WTC11 (cell line): ENCODE results near the gene LZTR1. TPM values are rescaled to one million over a fixed set of nuclear protein-coding genes. Genes with fewer than 3 reads are reported as not detected.

ENCODE experiments used
- ATAC-seq: fragments of 200-7000 bp; cut with Tn5 transposase; 2 replicates; pipeline ENCODE4 v1.10.0; 2021; ENCODE audit warnings: mild to moderate bottlenecking, moderate library complexity
- CTCF ChIA-PET: fragments of 300-600 bp; sonication (Branson Sonifier 250); formaldehyde crosslinking; loops from one replicate; lab custom pipeline; 2021; ENCODE audit warnings: antibody characterized with exemption; lab: Charles Lee
- POLR2A ChIA-PET: fragments of 350-600 bp; sonication (Branson Sonifier 250); formaldehyde crosslinking; loops from one replicate; lab custom pipeline; 2021; ENCODE audit warnings: antibody characterized with exemption; lab: Charles Lee
- DNase-seq: peaks from one replicate; pipeline ENCODE4 v3.0.0; 2021; ENCODE audit warnings: low spot score
- H3K27ac Mint-ChIP-seq: 2 replicates; pipeline ENCODE4 v1.8.0; 2021; ENCODE audit warnings: mixed read lengths
- H3K27me3 Mint-ChIP-seq: 2 replicates; pipeline ENCODE4 v1.8.0; 2021; ENCODE audit warnings: low read depth, mild to moderate bottlenecking, moderate library complexity, mixed read lengths
- H3K36me3 Mint-ChIP-seq: 2 replicates; pipeline ENCODE4 v1.8.0; 2021; ENCODE audit warnings: mixed read lengths
- H3K4me1 Mint-ChIP-seq: 2 replicates; pipeline ENCODE4 v1.8.0; 2022; ENCODE audit warnings: mixed read lengths
- H3K4me3 Mint-ChIP-seq: 2 replicates; pipeline ENCODE4 v1.8.0; 2021; ENCODE audit warnings: mild to moderate bottlenecking, moderate library complexity, mixed read lengths
- H3K9me3 Mint-ChIP-seq: 2 replicates; pipeline ENCODE4 v1.8.0; 2021; ENCODE audit warnings: mixed read lengths
- ATF1 ChIP-seq: sonication (generic); formaldehyde crosslinking; IDR thresholded peaks from 2 replicates; pipeline ENCODE4 v1.8.1; 2023; ENCODE audit warnings: mild to moderate bottlenecking, moderate library complexity, missing genetic modification reagents
- E2F5 ChIP-seq: sonication (generic); formaldehyde crosslinking; IDR thresholded peaks from 2 replicates; pipeline ENCODE4 v1.8.1; 2022; ENCODE audit warnings: mild to moderate bottlenecking, moderate library complexity, missing genetic modification reagents
- ETV6 ChIP-seq: sonication (generic); formaldehyde crosslinking; IDR thresholded peaks from 2 replicates; pipeline ENCODE4 v1.8.1; 2022; ENCODE audit warnings: mild to moderate bottlenecking, missing genetic modification reagents
- GTF2I ChIP-seq: fragments of 250-450 bp; sonication (Bioruptor Pico); conservative IDR thresholded peaks from 2 replicates; pipeline ENCODE4 v1.4.0; 2021; ENCODE audit warnings: mild to moderate bottlenecking
- MAX ChIP-seq: sonication (generic); formaldehyde crosslinking; IDR thresholded peaks from 2 replicates; pipeline ENCODE4 v1.8.0; 2022; ENCODE audit warnings: mild to moderate bottlenecking, missing genetic modification reagents
- MYBL2 ChIP-seq: sonication (generic); formaldehyde crosslinking; IDR thresholded peaks from 2 replicates; pipeline ENCODE4 v1.8.1; 2023; ENCODE audit warnings: mild to moderate bottlenecking, moderate library complexity, missing genetic modification reagents
- NR2C2 ChIP-seq: sonication (generic); formaldehyde crosslinking; IDR thresholded peaks from 2 replicates; pipeline ENCODE4 v1.8.0; 2022; ENCODE audit warnings: mild to moderate bottlenecking, missing genetic modification reagents
- OVOL2 ChIP-seq: fragments of 250-450 bp; sonication (Bioruptor Pico); IDR thresholded peaks from 2 replicates; pipeline ENCODE4 v1.9.0; 2021; ENCODE audit warnings: mild to moderate bottlenecking, borderline replicate concordance
- PRRX2 ChIP-seq: fragments of 250-450 bp; sonication (Bioruptor Pico); IDR thresholded peaks from 2 replicates; pipeline ENCODE4 v1.8.0; 2021; ENCODE audit warnings: mild to moderate bottlenecking
- USF2 ChIP-seq: sonication (generic); formaldehyde crosslinking; IDR thresholded peaks from 2 replicates; pipeline ENCODE4 v1.8.1; 2023; ENCODE audit warnings: mild to moderate bottlenecking, missing genetic modification reagents, moderate library complexity
- ZNF121 ChIP-seq: sonication (generic); formaldehyde crosslinking; IDR thresholded peaks from 2 replicates; pipeline ENCODE4 v1.8.0; 2023; ENCODE audit warnings: missing genetic modification reagents
- ZNF138 ChIP-seq: sonication (generic); formaldehyde crosslinking; conservative IDR thresholded peaks from 2 replicates; pipeline ENCODE4 v1.8.1; 2022; ENCODE audit warnings: mild to moderate bottlenecking, moderate library complexity, missing genetic modification reagents
- ZNF263 ChIP-seq: sonication (generic); formaldehyde crosslinking; IDR thresholded peaks from 2 replicates; pipeline ENCODE4 v1.8.1; 2022; ENCODE audit warnings: low read depth, mild to moderate bottlenecking, moderate library complexity, missing genetic modification reagents
- ZNF425 ChIP-seq: fragments of 250-450 bp; sonication (Bioruptor Pico); conservative IDR thresholded peaks from 2 replicates; pipeline ENCODE4 v1.9.0; 2021; ENCODE audit warnings: mild to moderate bottlenecking
- ZNF532 ChIP-seq: fragments of 250-450 bp; sonication (Bioruptor Pico); IDR thresholded peaks from 2 replicates; pipeline ENCODE4 v1.9.0; 2021; ENCODE audit warnings: mild to moderate bottlenecking, borderline replicate concordance
- ZNF671 ChIP-seq: fragments of 250-450 bp; sonication (Bioruptor Pico); IDR thresholded peaks from 2 replicates; pipeline ENCODE4 v1.8.0; 2021; ENCODE audit warnings: mild to moderate bottlenecking
- total RNA-seq: library from RNA; stranded (reverse); gene quantifications from 3 replicates; pipeline ENCODE4 v1.2.3, GENCODE V29; 2021
- TF ChIP-seq, protein P1 (sequence below): sonication (generic); formaldehyde crosslinking; IDR thresholded peaks from 2 replicates; pipeline ENCODE4 v1.8.1; 2022; ENCODE audit warnings: low read depth, missing genetic modification reagents, borderline replicate concordance
- TF ChIP-seq, protein P2 (sequence below): sonication (generic); formaldehyde crosslinking; IDR thresholded peaks from 2 replicates; pipeline ENCODE4 v1.8.1; 2023; ENCODE audit warnings: mild to moderate bottlenecking, missing genetic modification reagents
- TF ChIP-seq, protein P3 (sequence below): sonication (generic); formaldehyde crosslinking; IDR thresholded peaks from 2 replicates; pipeline ENCODE4 v1.8.0; 2022; ENCODE audit warnings: mild to moderate bottlenecking, missing genetic modification reagents
- TF ChIP-seq, protein P4 (sequence below): sonication (generic); formaldehyde crosslinking; IDR thresholded peaks from 2 replicates; pipeline ENCODE4 v1.8.0; 2023; ENCODE audit warnings: missing genetic modification reagents, mild to moderate bottlenecking, borderline replicate concordance

LZTR1 gene
- total RNA-seq, 1 experiment from 2014 or later = 38.3 TPM

DNA sequence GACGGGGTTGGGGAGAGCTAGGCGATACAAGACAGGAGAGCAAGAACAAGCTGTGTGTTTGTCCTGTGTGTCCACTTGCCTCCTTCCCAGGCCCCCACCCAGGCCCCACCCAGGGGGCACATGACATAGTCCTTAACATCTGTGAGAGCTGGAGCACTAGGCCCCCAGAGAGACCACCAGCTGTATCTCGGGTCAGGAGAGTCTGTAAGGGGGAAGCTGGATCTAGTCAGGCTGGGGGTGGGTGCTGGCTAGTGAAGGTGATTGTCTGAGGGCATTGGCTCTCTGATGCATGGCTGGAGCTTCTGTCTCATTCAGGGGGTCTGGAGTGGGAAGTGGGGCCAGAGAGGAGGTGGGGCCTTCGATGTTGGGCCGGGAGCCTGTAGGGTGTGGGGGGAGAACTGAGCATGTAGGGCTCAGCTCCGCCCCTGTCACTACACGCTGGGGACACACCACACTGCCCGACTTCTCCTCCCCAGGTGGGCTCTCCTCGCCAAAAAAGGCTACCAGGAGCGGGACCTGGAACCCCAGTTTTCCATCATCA is 33.4 kb downstream of the LZTR1 start:
- ChIA-PET CTCF (interaction anchor here (0.9 to 2.7 kb wide), 4 partner anchors 13 to 130 kb away, joined by 3 to 19 read pairs (median 4); partner anchors contain the start of gene THAP7), POLR2A (no interaction called here)
- peaks cover 25% of the 10 kb centered on the region for H3K27me3 Mint-ChIP-seq
- ATAC-seq (no peak), DNase-seq (no peak)
- H3K36me3 Mint-ChIP-seq = no peaks in the 10 kb centered on the region
- TF ChIP-seq, protein P1, sequence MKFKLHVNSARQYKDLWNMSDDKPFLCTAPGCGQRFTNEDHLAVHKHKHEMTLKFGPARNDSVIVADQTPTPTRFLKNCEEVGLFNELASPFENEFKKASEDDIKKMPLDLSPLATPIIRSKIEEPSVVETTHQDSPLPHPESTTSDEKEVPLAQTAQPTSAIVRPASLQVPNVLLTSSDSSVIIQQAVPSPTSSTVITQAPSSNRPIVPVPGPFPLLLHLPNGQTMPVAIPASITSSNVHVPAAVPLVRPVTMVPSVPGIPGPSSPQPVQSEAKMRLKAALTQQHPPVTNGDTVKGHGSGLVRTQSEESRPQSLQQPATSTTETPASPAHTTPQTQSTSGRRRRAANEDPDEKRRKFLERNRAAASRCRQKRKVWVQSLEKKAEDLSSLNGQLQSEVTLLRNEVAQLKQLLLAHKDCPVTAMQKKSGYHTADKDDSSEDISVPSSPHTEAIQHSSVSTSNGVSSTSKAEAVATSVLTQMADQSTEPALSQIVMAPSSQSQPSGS = no peak
- TF ChIP-seq E2F5 (no peak), USF2 (CRISPR knock-in tag) (no peak), NR2C2 (CRISPR knock-in tag) (no peak), ZNF138 (CRISPR knock-in tag) (no peak), ZNF532 (CRISPR knock-in tag) (no peak), MAX (no peak), GTF2I (no peak), ZNF263 (CRISPR knock-in tag) (no peak), PRRX2 (CRISPR knock-in tag) (no peak), MYBL2 (CRISPR knock-in tag) (no peak), OVOL2 (CRISPR knock-in tag) (no peak), ZNF425 (CRISPR knock-in tag) (no peak), ZNF121 (no peak), ATF1 (no peak), ZNF671 (no peak), ETV6 (CRISPR knock-in tag) (no peak)
- TF ChIP-seq, protein P2, sequence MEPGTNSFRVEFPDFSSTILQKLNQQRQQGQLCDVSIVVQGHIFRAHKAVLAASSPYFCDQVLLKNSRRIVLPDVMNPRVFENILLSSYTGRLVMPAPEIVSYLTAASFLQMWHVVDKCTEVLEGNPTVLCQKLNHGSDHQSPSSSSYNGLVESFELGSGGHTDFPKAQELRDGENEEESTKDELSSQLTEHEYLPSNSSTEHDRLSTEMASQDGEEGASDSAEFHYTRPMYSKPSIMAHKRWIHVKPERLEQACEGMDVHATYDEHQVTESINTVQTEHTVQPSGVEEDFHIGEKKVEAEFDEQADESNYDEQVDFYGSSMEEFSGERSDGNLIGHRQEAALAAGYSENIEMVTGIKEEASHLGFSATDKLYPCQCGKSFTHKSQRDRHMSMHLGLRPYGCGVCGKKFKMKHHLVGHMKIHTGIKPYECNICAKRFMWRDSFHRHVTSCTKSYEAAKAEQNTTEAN (CRISPR knock-in tag) = no peak
- TF ChIP-seq, protein P3, sequence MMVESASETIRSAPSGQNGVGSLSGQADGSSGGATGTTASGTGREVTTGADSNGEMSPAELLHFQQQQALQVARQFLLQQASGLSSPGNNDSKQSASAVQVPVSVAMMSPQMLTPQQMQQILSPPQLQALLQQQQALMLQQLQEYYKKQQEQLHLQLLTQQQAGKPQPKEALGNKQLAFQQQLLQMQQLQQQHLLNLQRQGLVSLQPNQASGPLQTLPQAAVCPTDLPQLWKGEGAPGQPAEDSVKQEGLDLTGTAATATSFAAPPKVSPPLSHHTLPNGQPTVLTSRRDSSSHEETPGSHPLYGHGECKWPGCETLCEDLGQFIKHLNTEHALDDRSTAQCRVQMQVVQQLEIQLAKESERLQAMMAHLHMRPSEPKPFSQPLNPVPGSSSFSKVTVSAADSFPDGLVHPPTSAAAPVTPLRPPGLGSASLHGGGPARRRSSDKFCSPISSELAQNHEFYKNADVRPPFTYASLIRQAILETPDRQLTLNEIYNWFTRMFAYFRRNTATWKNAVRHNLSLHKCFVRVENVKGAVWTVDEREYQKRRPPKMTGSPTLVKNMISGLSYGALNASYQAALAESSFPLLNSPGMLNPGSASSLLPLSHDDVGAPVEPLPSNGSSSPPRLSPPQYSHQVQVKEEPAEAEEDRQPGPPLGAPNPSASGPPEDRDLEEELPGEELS (CRISPR knock-in tag) = no peak
- TF ChIP-seq, protein P4, sequence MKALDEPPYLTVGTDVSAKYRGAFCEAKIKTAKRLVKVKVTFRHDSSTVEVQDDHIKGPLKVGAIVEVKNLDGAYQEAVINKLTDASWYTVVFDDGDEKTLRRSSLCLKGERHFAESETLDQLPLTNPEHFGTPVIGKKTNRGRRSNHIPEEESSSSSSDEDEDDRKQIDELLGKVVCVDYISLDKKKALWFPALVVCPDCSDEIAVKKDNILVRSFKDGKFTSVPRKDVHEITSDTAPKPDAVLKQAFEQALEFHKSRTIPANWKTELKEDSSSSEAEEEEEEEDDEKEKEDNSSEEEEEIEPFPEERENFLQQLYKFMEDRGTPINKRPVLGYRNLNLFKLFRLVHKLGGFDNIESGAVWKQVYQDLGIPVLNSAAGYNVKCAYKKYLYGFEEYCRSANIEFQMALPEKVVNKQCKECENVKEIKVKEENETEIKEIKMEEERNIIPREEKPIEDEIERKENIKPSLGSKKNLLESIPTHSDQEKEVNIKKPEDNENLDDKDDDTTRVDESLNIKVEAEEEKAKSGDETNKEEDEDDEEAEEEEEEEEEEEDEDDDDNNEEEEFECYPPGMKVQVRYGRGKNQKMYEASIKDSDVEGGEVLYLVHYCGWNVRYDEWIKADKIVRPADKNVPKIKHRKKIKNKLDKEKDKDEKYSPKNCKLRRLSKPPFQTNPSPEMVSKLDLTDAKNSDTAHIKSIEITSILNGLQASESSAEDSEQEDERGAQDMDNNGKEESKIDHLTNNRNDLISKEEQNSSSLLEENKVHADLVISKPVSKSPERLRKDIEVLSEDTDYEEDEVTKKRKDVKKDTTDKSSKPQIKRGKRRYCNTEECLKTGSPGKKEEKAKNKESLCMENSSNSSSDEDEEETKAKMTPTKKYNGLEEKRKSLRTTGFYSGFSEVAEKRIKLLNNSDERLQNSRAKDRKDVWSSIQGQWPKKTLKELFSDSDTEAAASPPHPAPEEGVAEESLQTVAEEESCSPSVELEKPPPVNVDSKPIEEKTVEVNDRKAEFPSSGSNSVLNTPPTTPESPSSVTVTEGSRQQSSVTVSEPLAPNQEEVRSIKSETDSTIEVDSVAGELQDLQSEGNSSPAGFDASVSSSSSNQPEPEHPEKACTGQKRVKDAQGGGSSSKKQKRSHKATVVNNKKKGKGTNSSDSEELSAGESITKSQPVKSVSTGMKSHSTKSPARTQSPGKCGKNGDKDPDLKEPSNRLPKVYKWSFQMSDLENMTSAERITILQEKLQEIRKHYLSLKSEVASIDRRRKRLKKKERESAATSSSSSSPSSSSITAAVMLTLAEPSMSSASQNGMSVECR (CRISPR knock-in tag) = no peak
- H3K4me1 Mint-ChIP-seq = peaks cover 23% of the 10 kb centered on the region
- no peak overlapping the region for H3K4me3 Mint-ChIP-seq
- no peak overlapping the region for H3K27ac Mint-ChIP-seq
- H3K9me3 Mint-ChIP-seq = peaks cover 6% of the 10 kb centered on the region
